HepG2 (cell line): ENCODE data around the gene GRHL1. TPM values are rescaled to one million over a fixed set of nuclear protein-coding genes. Genes with fewer than 3 reads are reported as not detected.

Experiments used
- AGO2 ChIP-seq: fragments of 200-400 bp; formaldehyde crosslinking; optimal IDR thresholded peaks from 2 replicates; pipeline ENCODE3; 2017; ENCODE audit warnings: mild to moderate bottlenecking, low read depth, low read length, moderate library complexity
- AKAP8 ChIP-seq: sonication (generic); formaldehyde crosslinking; IDR thresholded peaks from 2 replicates; pipeline ENCODE4 v1.5.1; 2020; ENCODE audit warnings: mild to moderate bottlenecking, missing genetic modification reagents
- FIP1L1 ChIP-seq: fragments of 200-400 bp; formaldehyde crosslinking; IDR thresholded peaks from 2 replicates; pipeline ENCODE4 v1.6.1; 2018; ENCODE audit warnings: low read depth, mild to moderate bottlenecking, low read length, moderate library complexity, borderline replicate concordance; ENCODE audit not compliant: insufficient read depth
- PITX1 ChIP-seq: sonication (generic); formaldehyde crosslinking; IDR thresholded peaks from 2 replicates; pipeline ENCODE4 v1.5.1; 2020; ENCODE audit warnings: mild to moderate bottlenecking, missing genetic modification reagents
- RAD51 ChIP-seq: fragments of 450-650 bp; IDR thresholded peaks from 2 replicates; pipeline ENCODE4 v1.6.1; 2016; ENCODE audit warnings: borderline replicate concordance
- RBFOX2 ChIP-seq: fragments of 200-400 bp; formaldehyde crosslinking; IDR thresholded peaks from 2 replicates; pipeline ENCODE4 v1.6.1; 2017; ENCODE audit warnings: low read depth, mild to moderate bottlenecking, low read length
- RERE ChIP-seq: IDR thresholded peaks from 2 replicates; pipeline ENCODE4 v1.6.1; 2016; ENCODE audit warnings: low read depth, missing genetic modification reagents, missing compliant biosample characterization
- RNF2 ChIP-seq: fragments of 450-650 bp; conservative IDR thresholded peaks from 2 replicates; pipeline ENCODE4 v1.6.1; 2016; ENCODE audit warnings: low read depth
- SMAD1 ChIP-seq: sonication (generic); formaldehyde crosslinking; IDR thresholded peaks from 2 replicates; pipeline ENCODE4 v1.4.0; 2020; ENCODE audit warnings: missing genetic modification reagents, low read depth, mild to moderate bottlenecking, borderline replicate concordance
- TMF1 ChIP-seq: sonication (generic); formaldehyde crosslinking; IDR thresholded peaks from 2 replicates; pipeline ENCODE4 v1.8.1; 2022; ENCODE audit warnings: low read depth, missing genetic modification reagents
- ZNF138 ChIP-seq: sonication (generic); formaldehyde crosslinking; IDR thresholded peaks from 2 replicates; pipeline ENCODE4 v1.5.0; 2020; ENCODE audit warnings: mild to moderate bottlenecking, low read depth, missing genetic modification reagents
- ZNF142 ChIP-seq: sonication (generic); formaldehyde crosslinking; IDR thresholded peaks from 2 replicates; pipeline ENCODE4 v1.4.0; 2020; ENCODE audit warnings: missing genetic modification reagents
- ZNF234 ChIP-seq: sonication (generic); formaldehyde crosslinking; conservative IDR thresholded peaks from 2 replicates; pipeline ENCODE4 v1.5.1; 2020; ENCODE audit warnings: mild to moderate bottlenecking, missing genetic modification reagents
- ZNF317 ChIP-seq: sonication (generic); formaldehyde crosslinking; IDR thresholded peaks from 2 replicates; pipeline ENCODE4 v1.5.0; 2020; ENCODE audit warnings: mild to moderate bottlenecking, missing genetic modification reagents
- ZNF382 ChIP-seq: sonication (generic); formaldehyde crosslinking; IDR thresholded peaks from 2 replicates; pipeline ENCODE4 v1.5.0; 2020; ENCODE audit warnings: missing genetic modification reagents, mild to moderate bottlenecking, borderline replicate concordance
- ZNF446 ChIP-seq: sonication (generic); formaldehyde crosslinking; IDR thresholded peaks from 2 replicates; pipeline ENCODE4 v1.5.0; 2020; ENCODE audit warnings: mild to moderate bottlenecking, missing genetic modification reagents
- ZNF564 ChIP-seq: sonication (generic); formaldehyde crosslinking; IDR thresholded peaks from 2 replicates; pipeline ENCODE4 v1.8.1; 2023; ENCODE audit warnings: mild to moderate bottlenecking, missing genetic modification reagents
- ZNF652 ChIP-seq: IDR thresholded peaks from 2 replicates; pipeline ENCODE4 v1.6.1; 2016; ENCODE audit warnings: low read depth, borderline replicate concordance
- ZSCAN9 ChIP-seq: IDR thresholded peaks from 2 replicates; pipeline ENCODE4 v1.6.1; 2016; ENCODE audit warnings: borderline replicate concordance
- polyA plus RNA-seq, 8 experiments: library from polyadenylated mRNA; depleted of rRNA in 3 of 8; stranded (reverse) in 7 of 8; unstranded in 1 of 8; fragments of >200 nt; fragmentation: Illumina TruSeq in 4 of 8; extraction: Trizol in 4 of 8; gene quantifications; 2 replicates each; pipeline versions ENCODE4 v1.2.1 to v1.2.3, GENCODE V29; 2011 to 2016; ENCODE audit warnings: low read depth in 4 of 8, missing spikeins in 1 of 8, mixed read lengths in 1 of 8; ENCODE audit not compliant: insufficient read depth in 1 of 8
- total RNA-seq, 5 experiments: library from RNA; depleted of rRNA; stranded (reverse); fragments of >200 nt; fragmentation: Illumina TruSeq; extraction: Trizol; gene quantifications; 2 replicates each; pipeline ENCODE4 v1.2.3, GENCODE V29; 2016; ENCODE audit warnings: low read depth in 1 of 5

Gene GRHL1
- total and polyA plus RNA-seq, 2 of the 13 experiments (the other 11 are each of a cell fraction or from before 2014, with no cell fraction given) = 9.3 to 12.0 TPM

- TF ChIP-seq ZNF142 (CRISPR knock-in tag) (no peak; the same call in 1 of the 2 replicates), ZNF446 (no peak), ZNF564 (CRISPR knock-in tag) (0 out of 2 replicates have a peak, but pooled peaks have one; percentile 31), ZNF138 (CRISPR knock-in tag) (no peak), ZNF382 (CRISPR knock-in tag) (no peak), ZSCAN9 (CRISPR knock-in tag) (no peak), RERE (CRISPR knock-in tag) (no peak), SMAD1 (CRISPR knock-in tag) (no peak), AGO2 (peak; percentile 50), RNF2 (peak; percentile 63; the same call in 1 of the 2 replicates), ZNF652 (CRISPR knock-in tag) (no peak), FIP1L1 (no peak), ZNF317 (CRISPR knock-in tag) (no peak), RAD51 (no peak), AKAP8 (no peak), ZNF234 (CRISPR knock-in tag) (no peak), TMF1 (CRISPR knock-in tag) (0 out of 2 replicates have a peak, but pooled peaks have one; percentile 35), PITX1 (CRISPR knock-in tag) (peak; percentile 61), RBFOX2 (0 out of 2 replicates have a peak, but pooled peaks have one; percentile 58)
These were observed 797 bp upstream of the GRHL1 start (continued) for GRCh38 chr2:9950521-9951271.
